Fibroblast of gingiva (primary cell): ENCODE results near the gene EEF1E1.
"Not testable (repeated sequence)": the region's sequence is repeated elsewhere in the genome, so short reads cannot be mapped to it uniquely, and the experiment has no call there.

ENCODE experiments used
- DNase-seq: peaks from one replicate; pipeline ENCODE4 v3.0.0-alpha.2; 2011; ENCODE audit warnings: low read depth

The EEF1E1 gene

GRCh38 chr6:8063761-8064637 is 38.3 kb downstream of the EEF1E1 start, which contains the start of gene BLOC1S5:
BLOC1S5 (minus strand) TSS chr6:8064389; CDS start chr6:8064376, 13 bp downstream.
- DNase-seq = peak; percentile 96

- no peak for DNase-seq
These were observed 40.6 kb downstream of the EEF1E1 start for GRCh38 chr6:8061736-8062135.

GRCh38 chr6:8060346-8060745 is 42.0 kb downstream of the EEF1E1 start:
- DNase-seq = no peak

- peak; percentile 50 for DNase-seq
These were observed 43.2 kb downstream of the EEF1E1 start for GRCh38 chr6:8059129-8059528.

- no peak for DNase-seq
These were observed 44.6 kb downstream of the EEF1E1 start for GRCh38 chr6:8057793-8058192.

GRCh38 chr6:8057263-8057662 is 45.1 kb downstream of the EEF1E1 start:
- DNase-seq = no peak

- DNase-seq = no peak
These were observed 48.1 kb downstream of the EEF1E1 start for GRCh38 chr6:8054276-8054675.

- peak; percentile 22 for DNase-seq
These were observed 54.6 kb downstream of the EEF1E1 start for GRCh38 chr6:8047541-8048292.

GRCh38 chr6:8045769-8046168 is 56.6 kb downstream of the EEF1E1 start:
- not testable (repeated sequence) for DNase-seq

GRCh38 chr6:8043221-8043620 is 59.1 kb downstream of the EEF1E1 start:
- DNase-seq = peak; percentile 23

GRCh38 chr6:8041913-8042583 is 60.3 kb downstream of the EEF1E1 start:
- DNase-seq = peak; percentile 50

- DNase-seq = not testable (repeated sequence)
These were observed 68.2 kb downstream of the EEF1E1 start for GRCh38 chr6:8034107-8034506.

- no peak for DNase-seq
These were observed 71.4 kb downstream of the EEF1E1 start for GRCh38 chr6:8030920-8031319.
